ENCODE results near the gene SERPINA12. TPM values are rescaled to one million over a fixed set of nuclear protein-coding genes. Genes with fewer than 3 reads are reported as not detected.

The SERPINA12 gene
- total and polyA plus RNA-seq, 2 of the 13 experiments (the other 11 are each of a cell fraction or from before 2014, with no cell fraction given): 0.08 TPM; not detected in 1

DNA sequence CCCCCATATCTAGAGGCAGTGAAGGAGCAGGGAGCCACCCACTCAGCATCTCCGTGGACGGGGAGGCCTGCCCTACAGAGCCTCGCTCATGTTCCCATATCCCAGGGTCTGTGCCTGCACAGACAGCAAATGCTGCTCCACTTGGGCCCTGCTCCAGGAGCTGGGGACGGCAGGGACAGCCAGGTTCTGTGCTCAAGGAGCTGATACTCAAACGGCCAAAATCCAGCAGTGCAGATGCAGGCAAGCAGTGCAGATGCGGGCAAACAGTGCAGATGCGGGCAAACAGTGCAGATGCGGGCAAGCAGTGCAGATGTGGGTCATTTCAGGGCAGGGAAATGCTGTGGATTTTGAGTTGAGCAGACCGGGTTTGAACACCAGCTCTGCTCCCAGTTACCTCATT lies 6.2 kb upstream of the SERPINA12 start:
- no peaks in the 10 kb centered on the region for H3K9me3 ChIP-seq (ENCODE audit: low read length)
- FAIRE-seq: no peak
- H3K27ac ChIP-seq (ENCODE audit: extremely low read length, insufficient read depth, low read length): no peak overlapping the region
- H3K4me2 ChIP-seq (ENCODE audit: low read depth, low read length): no peak overlapping the region
- intact Hi-C loops (cut with micrococcal nuclease; ENCODE audit: unreplicated experiment): no loop called here
- no peak overlapping the region for H3K9ac ChIP-seq (ENCODE audit: insufficient read depth, low read depth, low read length)
- ChIA-PET CTCF (ENCODE audit: low intra/inter-chr PET ratio, low total read pairs) (no interaction called here), POLR2A (interaction anchor here (1.5 kb wide), 1 partner anchor 127 kb away, joined by 3 read pairs; the partner anchor contains the start of gene SERPINA1)
- H4K20me1 ChIP-seq (ENCODE audit: insufficient read depth, low read length): no peaks in the 10 kb centered on the region
- no TSS peak for BruUV-seq (replicated peaks)
- in situ Hi-C loops (cut with HindIII; ENCODE audit: extremely low pct_ligation_motif_present, low pct_unique_long_range_greater_than_20kb): no loop called here
- no peaks in the 10 kb centered on the region for H3K36me3 ChIP-seq (replicated peaks in 1 of 2; ENCODE audit: control insufficient read depth in 1 of 2, insufficient read depth in 2 of 2, low read length in 2 of 2)
- no peaks in the 10 kb centered on the region for H3K27me3 ChIP-seq (ENCODE audit: control insufficient read depth in 1 of 2, insufficient read depth in 2 of 2, low read length in 2 of 2)
- peaks cover 72% of the 10 kb centered on the region for H3K4me1 ChIP-seq (ENCODE audit: insufficient read depth, low read length)
- ATAC-seq: no peak
- H2AFZ ChIP-seq (ENCODE audit: low read length): no peak overlapping the region
- TF ChIP-seq REL (CRISPR knock-in tag; conservative IDR thresholded peaks at IDR 0.05) (no peak), ZNF180 (CRISPR knock-in tag; IDR thresholded peaks at IDR 0.05; ENCODE audit: borderline replicate concordance, low read depth) (no peak), SKI (IDR thresholded peaks at IDR 0.05; ENCODE audit: partially characterized antibody) (no peak), ISL2 (CRISPR knock-in tag; IDR thresholded peaks at IDR 0.05) (no peak), XRCC5 (optimal IDR thresholded peaks at IDR 0.05; ENCODE audit: low read length) (no peak), ZNF569 (CRISPR knock-in tag; IDR thresholded peaks at IDR 0.05; ENCODE audit: borderline replicate concordance) (no peak), ZBTB1 (CRISPR knock-in tag; IDR thresholded peaks at IDR 0.05; ENCODE audit: borderline replicate concordance) (no peak), ZNF674 (CRISPR knock-in tag; IDR thresholded peaks at IDR 0.05; ENCODE audit: low read depth) (no peak), MXI1 (IDR thresholded peaks at IDR 0.05; ENCODE audit: borderline replicate concordance, low read depth, low read length) (no peak), MEIS2 (CRISPR knock-in tag; IDR thresholded peaks at IDR 0.05) (no peak), ZNF577 (CRISPR knock-in tag; IDR thresholded peaks at IDR 0.05; ENCODE audit: borderline replicate concordance, low read depth) (no peak), SMYD3 (CRISPR knock-in tag; IDR thresholded peaks at IDR 0.05) (no peak), SIX1 (CRISPR knock-in tag; IDR thresholded peaks at IDR 0.05; ENCODE audit: borderline replicate concordance) (no peak), ZNF496 (CRISPR knock-in tag; IDR thresholded peaks at IDR 0.05; ENCODE audit: insufficient replicate concordance) (no peak), JUND (CRISPR knock-in tag; IDR thresholded peaks at IDR 0.05) (no peak)
- TF ChIP-seq, protein P1, sequence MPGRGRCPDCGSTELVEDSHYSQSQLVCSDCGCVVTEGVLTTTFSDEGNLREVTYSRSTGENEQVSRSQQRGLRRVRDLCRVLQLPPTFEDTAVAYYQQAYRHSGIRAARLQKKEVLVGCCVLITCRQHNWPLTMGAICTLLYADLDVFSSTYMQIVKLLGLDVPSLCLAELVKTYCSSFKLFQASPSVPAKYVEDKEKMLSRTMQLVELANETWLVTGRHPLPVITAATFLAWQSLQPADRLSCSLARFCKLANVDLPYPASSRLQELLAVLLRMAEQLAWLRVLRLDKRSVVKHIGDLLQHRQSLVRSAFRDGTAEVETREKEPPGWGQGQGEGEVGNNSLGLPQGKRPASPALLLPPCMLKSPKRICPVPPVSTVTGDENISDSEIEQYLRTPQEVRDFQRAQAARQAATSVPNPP (CRISPR knock-in tag; IDR thresholded peaks at IDR 0.05): no peak
- TF ChIP-seq, protein P2, sequence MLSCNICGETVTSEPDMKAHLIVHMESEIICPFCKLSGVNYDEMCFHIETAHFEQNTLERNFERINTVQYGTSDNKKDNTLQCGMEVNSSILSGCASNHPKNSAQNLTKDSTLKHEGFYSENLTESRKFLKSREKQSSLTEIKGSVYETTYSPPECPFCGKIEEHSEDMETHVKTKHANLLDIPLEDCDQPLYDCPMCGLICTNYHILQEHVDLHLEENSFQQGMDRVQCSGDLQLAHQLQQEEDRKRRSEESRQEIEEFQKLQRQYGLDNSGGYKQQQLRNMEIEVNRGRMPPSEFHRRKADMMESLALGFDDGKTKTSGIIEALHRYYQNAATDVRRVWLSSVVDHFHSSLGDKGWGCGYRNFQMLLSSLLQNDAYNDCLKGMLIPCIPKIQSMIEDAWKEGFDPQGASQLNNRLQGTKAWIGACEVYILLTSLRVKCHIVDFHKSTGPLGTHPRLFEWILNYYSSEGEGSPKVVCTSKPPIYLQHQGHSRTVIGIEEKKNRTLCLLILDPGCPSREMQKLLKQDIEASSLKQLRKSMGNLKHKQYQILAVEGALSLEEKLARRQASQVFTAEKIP (CRISPR knock-in tag; IDR thresholded peaks at IDR 0.05; ENCODE audit: borderline replicate concordance): no peak
- TF ChIP-seq, protein P3, sequence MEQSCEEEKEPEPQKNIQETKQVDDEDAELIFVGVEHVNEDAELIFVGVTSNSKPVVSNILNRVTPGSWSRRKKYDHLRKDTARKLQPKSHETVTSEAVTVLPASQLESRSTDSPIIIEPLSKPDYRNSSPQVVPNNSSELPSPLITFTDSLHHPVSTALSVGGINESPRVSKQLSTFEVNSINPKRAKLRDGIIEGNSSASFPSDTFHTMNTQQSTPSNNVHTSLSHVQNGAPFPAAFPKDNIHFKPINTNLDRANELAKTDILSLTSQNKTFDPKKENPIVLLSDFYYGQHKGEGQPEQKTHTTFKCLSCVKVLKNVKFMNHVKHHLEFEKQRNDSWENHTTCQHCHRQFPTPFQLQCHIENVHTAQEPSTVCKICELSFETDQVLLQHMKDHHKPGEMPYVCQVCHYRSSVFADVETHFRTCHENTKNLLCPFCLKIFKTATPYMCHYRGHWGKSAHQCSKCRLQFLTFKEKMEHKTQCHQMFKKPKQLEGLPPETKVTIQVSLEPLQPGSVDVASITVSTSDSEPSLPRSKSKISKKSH (CRISPR knock-in tag; IDR thresholded peaks at IDR 0.05; ENCODE audit: borderline replicate concordance): no peak
- TF ChIP-seq, protein P4, sequence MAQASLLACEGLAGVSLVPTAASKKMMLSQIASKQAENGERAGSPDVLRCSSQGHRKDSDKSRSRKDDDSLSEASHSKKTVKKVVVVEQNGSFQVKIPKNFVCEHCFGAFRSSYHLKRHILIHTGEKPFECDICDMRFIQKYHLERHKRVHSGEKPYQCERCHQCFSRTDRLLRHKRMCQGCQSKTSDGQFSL (CRISPR knock-in tag; IDR thresholded peaks at IDR 0.05): no peak
- TF ChIP-seq, protein P5, sequence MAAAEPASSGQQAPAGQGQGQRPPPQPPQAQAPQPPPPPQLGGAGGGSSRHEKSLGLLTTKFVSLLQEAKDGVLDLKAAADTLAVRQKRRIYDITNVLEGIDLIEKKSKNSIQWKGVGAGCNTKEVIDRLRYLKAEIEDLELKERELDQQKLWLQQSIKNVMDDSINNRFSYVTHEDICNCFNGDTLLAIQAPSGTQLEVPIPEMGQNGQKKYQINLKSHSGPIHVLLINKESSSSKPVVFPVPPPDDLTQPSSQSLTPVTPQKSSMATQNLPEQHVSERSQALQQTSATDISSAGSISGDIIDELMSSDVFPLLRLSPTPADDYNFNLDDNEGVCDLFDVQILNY (CRISPR knock-in tag; conservative IDR thresholded peaks at IDR 0.05): no peak
- no peak for DNase-seq (ENCODE audit: low spot score)
- no peaks in the 10 kb centered on the region for H3K79me2 ChIP-seq (ENCODE audit: insufficient read depth, low read length)
- no peak overlapping the region for H3K4me3 ChIP-seq (replicated peaks in 1 of 3; ENCODE audit: insufficient read depth in 1 of 3, low read depth in 2 of 3, low read length in 3 of 3)
- WGBS (ENCODE audit: low lambda C conversion rate): 68% methylated on average over 7 of the region's 9 CpGs

Data from HepG2 (cell line).